Measurements from ENCODE around the gene NCKIPSD.

Gene NCKIPSD

GRCh38 chr3:48716982-48717746, 31.4 kb upstream of the NCKIPSD start, which contains the start of gene IP6K2:
TSS of gene IP6K2 (minus strand) at chr3:48717221. CDS start at chr3:48695291, 21,930 bp downstream.
- H3K4me3 ChIP-seq (ENCODE audit: low read depth, low read length): peak within 1 kb of the TSS; percentile 94
- DNase-seq (ENCODE audit: low read depth): peak; percentile 96
- TF ChIP-seq CTCF (IDR thresholded peaks at IDR 0.05; ENCODE audit: control insufficient read depth, extremely low read depth, insufficient read depth): no peak

GRCh38 chr3:48716508-48716981, 30.8 kb upstream of the NCKIPSD start:
- no peak for TF ChIP-seq CTCF (IDR thresholded peaks at IDR 0.05; ENCODE audit: control insufficient read depth, extremely low read depth, insufficient read depth)
- H3K4me3 ChIP-seq (ENCODE audit: low read depth, low read length): peak overlapping the region; percentile 94
- DNase-seq (ENCODE audit: low read depth): no peak

- TF ChIP-seq CTCF (IDR thresholded peaks at IDR 0.05; ENCODE audit: control insufficient read depth, extremely low read depth, insufficient read depth): no peak
- peak; percentile 44 for DNase-seq (ENCODE audit: low read depth)
- peak overlapping the region; percentile 94 for H3K4me3 ChIP-seq (ENCODE audit: low read depth, low read length)
These were observed 29.6 kb upstream of the NCKIPSD start for GRCh38 chr3:48715174-48715800.

GRCh38 chr3:48711727-48712126, 26.0 kb upstream of the NCKIPSD start:
- peak; percentile 20; the same call in 1 of the 2 replicates for TF ChIP-seq CTCF (IDR thresholded peaks at IDR 0.05; ENCODE audit: control insufficient read depth, extremely low read depth, insufficient read depth)
- no peak overlapping the region for H3K4me3 ChIP-seq (ENCODE audit: low read depth, low read length)
- DNase-seq (ENCODE audit: low read depth): peak; percentile 99

- no peak for TF ChIP-seq CTCF (IDR thresholded peaks at IDR 0.05; ENCODE audit: control insufficient read depth, extremely low read depth, insufficient read depth)
- no peak overlapping the region for H3K4me3 ChIP-seq (ENCODE audit: low read depth, low read length)
- no peak for DNase-seq (ENCODE audit: low read depth)
These were observed 23.3 kb upstream of the NCKIPSD start for GRCh38 chr3:48709051-48709461.

GRCh38 chr3:48708481-48708889, 22.8 kb upstream of the NCKIPSD start:
- DNase-seq (ENCODE audit: low read depth): no peak
- TF ChIP-seq CTCF (IDR thresholded peaks at IDR 0.05; ENCODE audit: control insufficient read depth, extremely low read depth, insufficient read depth): no peak
- no peak overlapping the region for H3K4me3 ChIP-seq (ENCODE audit: low read depth, low read length)
